MCF 10A (cell line): ENCODE results near the gene CAPZA1. TPM values are rescaled to one million over a fixed set of nuclear protein-coding genes. Genes with fewer than 3 reads are reported as not detected.

Experiments
- BruUV-seq: library from RNA; stranded (reverse); fragments of 400-500 nt; replicated peaks from 2 replicates; lab custom pipeline; 2021; lab: Mats Ljungman, UMichigan
- CTCF ChIA-PET: fragments of 300-600 bp; sonication (Branson Sonifier 250); formaldehyde crosslinking; extraction: SDS; loops from one replicate; lab custom pipeline; 2021; ENCODE audit warnings: antibody characterized with exemption, inconsistent platforms; lab: Yijun Ruan, JAX
- POLR2A ChIA-PET: fragments of 300-600, 350-650 bp; sonication (Branson Sonifier 250); formaldehyde crosslinking; extraction: SDS; loops from one replicate; lab custom pipeline; 2020; ENCODE audit warnings: antibody characterized with exemption, inconsistent platforms; lab: Yijun Ruan, JAX
- DNase-seq: peaks from one replicate; pipeline ENCODE4 v3.0.0-alpha.2; 2018; ENCODE audit not compliant: unreplicated experiment
- H3K27ac Mint-ChIP-seq: one replicate; pipeline ENCODE4 v1.8.0; 2022; ENCODE audit warnings: mild to moderate bottlenecking, low read depth, mixed read lengths; ENCODE audit not compliant: unreplicated experiment
- H3K27me3 Mint-ChIP-seq: one replicate; pipeline ENCODE4 v1.8.0; 2022; ENCODE audit warnings: mixed read lengths; ENCODE audit not compliant: insufficient read depth, unreplicated experiment
- H3K36me3 Mint-ChIP-seq: one replicate; pipeline ENCODE4 v1.8.0; 2022; ENCODE audit warnings: mild to moderate bottlenecking, moderate library complexity, mixed read lengths; ENCODE audit not compliant: insufficient read depth, unreplicated experiment
- H3K4me1 Mint-ChIP-seq: one replicate; pipeline ENCODE4 v1.8.0; 2022; ENCODE audit warnings: mixed read lengths; ENCODE audit not compliant: insufficient read depth, unreplicated experiment
- H3K4me3 Mint-ChIP-seq: one replicate; pipeline ENCODE4 v1.8.0; 2022; ENCODE audit warnings: mild to moderate bottlenecking, moderate library complexity, mixed read lengths; ENCODE audit not compliant: unreplicated experiment
- H3K9me3 Mint-ChIP-seq: one replicate; pipeline ENCODE4 v1.8.0; 2022; ENCODE audit warnings: mixed read lengths; ENCODE audit not compliant: unreplicated experiment
- intact Hi-C: fragments of 100-400 bp; cut with micrococcal nuclease; formaldehyde crosslinking; loops from 2 replicates; pipeline ENCODE4 v1.14.1; 2022
- total RNA-seq: library from RNA; stranded (reverse); gene quantifications from 2 replicates; pipeline ENCODE4 v1.2.3, GENCODE V29; 2022
- TF ChIP-seq, protein P1 (sequence below): fragments of 200-600 bp; IDR thresholded peaks from one replicate; pipeline ENCODE4 v1.8.0; 2022; ENCODE audit warnings: antibody characterized with exemption, mild to moderate bottlenecking; ENCODE audit not compliant: unreplicated experiment

CAPZA1 gene
- total RNA-seq, 1 experiment from 2014 or later, result 150 TPM

GRCh38 chr1:112646225-112646624 is 26.6 kb downstream of the CAPZA1 start:
- no peaks in the 10 kb centered on the region for H3K27me3 Mint-ChIP-seq
- BruUV-seq, result no TSS peak
- ChIA-PET CTCF (no interaction called here), POLR2A (interaction anchor here (1.3 to 2.4 kb wide), 3 partner anchors 24 to 27 kb away, joined by 3 to 7 read pairs (median 5); partner anchors contain the start of gene CAPZA1)
- TF ChIP-seq, protein P1, sequence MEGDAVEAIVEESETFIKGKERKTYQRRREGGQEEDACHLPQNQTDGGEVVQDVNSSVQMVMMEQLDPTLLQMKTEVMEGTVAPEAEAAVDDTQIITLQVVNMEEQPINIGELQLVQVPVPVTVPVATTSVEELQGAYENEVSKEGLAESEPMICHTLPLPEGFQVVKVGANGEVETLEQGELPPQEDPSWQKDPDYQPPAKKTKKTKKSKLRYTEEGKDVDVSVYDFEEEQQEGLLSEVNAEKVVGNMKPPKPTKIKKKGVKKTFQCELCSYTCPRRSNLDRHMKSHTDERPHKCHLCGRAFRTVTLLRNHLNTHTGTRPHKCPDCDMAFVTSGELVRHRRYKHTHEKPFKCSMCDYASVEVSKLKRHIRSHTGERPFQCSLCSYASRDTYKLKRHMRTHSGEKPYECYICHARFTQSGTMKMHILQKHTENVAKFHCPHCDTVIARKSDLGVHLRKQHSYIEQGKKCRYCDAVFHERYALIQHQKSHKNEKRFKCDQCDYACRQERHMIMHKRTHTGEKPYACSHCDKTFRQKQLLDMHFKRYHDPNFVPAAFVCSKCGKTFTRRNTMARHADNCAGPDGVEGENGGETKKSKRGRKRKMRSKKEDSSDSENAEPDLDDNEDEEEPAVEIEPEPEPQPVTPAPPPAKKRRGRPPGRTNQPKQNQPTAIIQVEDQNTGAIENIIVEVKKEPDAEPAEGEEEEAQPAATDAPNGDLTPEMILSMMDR, result no peak
- H3K36me3 Mint-ChIP-seq, result peaks cover 71% of the 10 kb centered on the region
- intact Hi-C loops, result no loop called here
- H3K27ac Mint-ChIP-seq, result peak overlapping the region; percentile 76
- DNase-seq, result peak; percentile 18
- H3K4me3 Mint-ChIP-seq, result no peak overlapping the region
- peaks cover 9% of the 10 kb centered on the region for H3K4me1 Mint-ChIP-seq
- no peaks in the 10 kb centered on the region for H3K9me3 Mint-ChIP-seq

DNA sequence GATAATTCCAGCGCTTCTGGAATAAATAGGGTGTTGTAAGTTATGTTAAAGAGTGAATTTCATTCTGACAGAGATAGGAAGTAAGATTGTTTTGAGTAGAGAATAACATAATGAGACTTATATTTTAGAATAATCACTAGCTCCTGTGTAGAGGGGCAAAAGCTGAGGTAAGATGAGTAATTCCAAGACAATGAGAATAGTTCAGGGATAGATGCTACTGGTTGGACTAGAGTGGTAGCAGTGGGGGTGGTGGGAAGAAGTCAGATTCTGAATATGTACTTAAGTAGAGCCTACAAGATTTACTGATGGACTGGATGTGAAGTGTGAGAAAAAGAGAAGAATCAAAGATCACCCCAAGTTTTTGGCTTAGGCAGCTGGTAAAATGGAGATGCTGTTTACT is 31.6 kb downstream of the CAPZA1 start:
- Mint-ChIP-seq H3K27me3 (no peaks in the 10 kb centered on the region), H3K9me3 (no peaks in the 10 kb centered on the region), H3K36me3 (peaks cover 87% of the 10 kb centered on the region), H3K27ac (no peak overlapping the region), H3K4me3 (no peak overlapping the region), H3K4me1 (peaks cover 2% of the 10 kb centered on the region)
- ChIA-PET POLR2A (interaction anchor here (0.6 to 2.8 kb wide), 6 partner anchors 8 to 137 kb away, joined by 3 to 8 read pairs (median 4); partner anchors contain the start of gene ST7L), CTCF (interaction anchor here (0.5 to 3.9 kb wide), 6 partner anchors 18 to 82 kb away, joined by 3 to 22 read pairs (median 4); partner anchors contain the start of gene MOV10)
- TF ChIP-seq, protein P1, result no peak
- no TSS peak for BruUV-seq
- no peak for DNase-seq
- intact Hi-C loops, result no loop called here

DNA sequence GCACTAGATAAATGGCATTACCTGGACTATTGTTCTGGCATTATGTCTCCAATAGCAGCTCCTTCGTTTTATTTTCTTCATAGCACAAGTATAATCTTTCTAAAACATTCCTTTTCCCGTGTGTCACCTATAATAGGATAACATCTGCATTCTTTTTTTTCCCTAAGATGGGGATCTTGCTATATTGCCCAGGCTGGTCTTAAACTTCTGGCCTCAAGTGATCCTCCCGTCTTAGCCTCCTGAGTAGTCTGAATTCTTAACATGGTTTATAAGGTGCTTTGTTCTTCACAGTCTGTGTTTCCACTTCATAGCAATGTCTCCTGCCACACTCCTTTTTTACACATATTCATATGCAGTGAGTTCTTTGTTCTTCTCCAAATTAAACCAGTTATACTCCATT is 46.2 kb downstream of the CAPZA1 start:
- intact Hi-C loops, result no loop called here
- H3K4me1 Mint-ChIP-seq, result no peaks in the 10 kb centered on the region
- no peak overlapping the region for H3K27ac Mint-ChIP-seq
- H3K36me3 Mint-ChIP-seq, result peaks cover 95% of the 10 kb centered on the region
- TF ChIP-seq, protein P1, result no peak
- no peak overlapping the region for H3K4me3 Mint-ChIP-seq
- ChIA-PET POLR2A (interaction anchor here (2.9 kb wide), 1 partner anchor 9 kb away, joined by 23 read pairs; the partner anchor contains the start of gene MOV10), CTCF (interaction anchor here (0.6 kb wide), 1 partner anchor 24 kb away, joined by 4 read pairs; no protein-coding TSS in a partner anchor)
- no TSS peak for BruUV-seq
- H3K27me3 Mint-ChIP-seq, result no peaks in the 10 kb centered on the region
- H3K9me3 Mint-ChIP-seq, result no peaks in the 10 kb centered on the region
- DNase-seq, result no peak

- intact Hi-C loops, result no loop called here
- no peak for DNase-seq
- TF ChIP-seq, protein P1, result no peak
- BruUV-seq, result no TSS peak
- POLR2A ChIA-PET, result interaction anchor here (0.5 kb wide), 1 partner anchor 26 kb away, joined by 3 read pairs; no protein-coding TSS in a partner anchor
- Mint-ChIP-seq H3K36me3 (peaks cover 95% of the 10 kb centered on the region), H3K27me3 (no peaks in the 10 kb centered on the region), H3K27ac (no peak overlapping the region), H3K9me3 (no peaks in the 10 kb centered on the region), H3K4me3 (no peak overlapping the region), H3K4me1 (no peaks in the 10 kb centered on the region)
- CTCF ChIA-PET, result no interaction called here
These were observed 47.3 kb downstream of the CAPZA1 start for GRCh38 chr1:112666946-112667345.
